B cell (primary cell): Measurements from ENCODE around the gene CXXC5. TPM values are rescaled to one million over a fixed set of nuclear protein-coding genes. Genes with fewer than 3 reads are reported as not detected.

ENCODE experiments used
- ATAC-seq: fragments of 200-7000 bp; cut with Tn5 transposase; one replicate; pipeline ENCODE4 v1.10.0; 2021; ENCODE audit warnings: low read depth, mild to moderate bottlenecking, moderate number of reproducible peaks, moderate library complexity
- CTCF ChIA-PET: fragments of 350-600 bp; sonication (Branson Sonifier 250); formaldehyde crosslinking; loops from one replicate; lab custom pipeline; 2021; ENCODE audit warnings: antibody characterized with exemption, inconsistent platforms; lab: Charles Lee
- POLR2A ChIA-PET: fragments of 350-600 bp; sonication (Branson Sonifier 250); formaldehyde crosslinking; loops from one replicate; lab custom pipeline; 2021; ENCODE audit warnings: antibody characterized with exemption; lab: Charles Lee
- DNase-seq: peaks from one replicate; pipeline ENCODE4 v3.0.0; 2013
- H2AFZ ChIP-seq: 2 replicates; pipeline ENCODE4 v1.6.1; 2012; ENCODE audit warnings: mild to moderate bottlenecking, low read depth, low read length; ENCODE audit not compliant: insufficient read depth, poor library complexity, severe bottlenecking
- H3K27ac ChIP-seq, 2 donors: 1 replicate in 1 of 2; 2 replicates in 1 of 2; pipeline ENCODE4 v1.5.1; 2012 to 2013; ENCODE audit warnings: low read length in 2 of 2, mild to moderate bottlenecking in 2 of 2, moderate library complexity in 1 of 2
- H3K27me3 ChIP-seq, 4 experiments: fragments of 200-600 bp in 1 of 4; sonication (generic) in 1 of 4; replicated peaks in 1 of 4; 1 replicate in 2 of 4; 2 replicates in 2 of 4; pipeline versions ENCODE4 v1.6.1 to v1.7.0; 2013 to 2016; ENCODE audit warnings: low read length in 3 of 4, mild to moderate bottlenecking in 2 of 4, mixed read lengths in 1 of 4, moderate library complexity in 1 of 4; ENCODE audit not compliant: insufficient read depth in 4 of 4, control insufficient read depth in 3 of 4; ENCODE audit errors: control extremely low read depth in 1 of 4
- H3K36me3 ChIP-seq, 2 experiments: replicated peaks in 1 of 2; 1 replicate in 1 of 2; 2 replicates in 1 of 2; pipeline versions ENCODE4 v1.6.1 to v1.7.1; 2013; ENCODE audit warnings: low read length in 1 of 2; ENCODE audit not compliant: insufficient read depth in 2 of 2, control insufficient read depth in 1 of 2; ENCODE audit errors: control extremely low read depth in 1 of 2, extremely low read depth in 1 of 2
- H3K4me1 ChIP-seq, 2 donors: fragments of 200-600 bp in 1 of 2; sonication (generic) in 1 of 2; 1 replicate in 1 of 2; 2 replicates in 1 of 2; pipeline versions ENCODE4 v1.5.1 to v1.6.1; 2013 to 2017; ENCODE audit warnings: low read length in 2 of 2; ENCODE audit not compliant: control insufficient read depth in 2 of 2, insufficient read depth in 2 of 2
- H3K4me2 ChIP-seq: replicated peaks from 2 replicates; pipeline ENCODE3; 2012; ENCODE audit warnings: mild to moderate bottlenecking, low read depth, low read length; ENCODE audit not compliant: poor library complexity, severe bottlenecking
- H3K4me3 ChIP-seq, 5 experiments: fragments of 200-600 bp in 1 of 5; sonication (generic) in 1 of 5; 1 replicate in 3 of 5; 2 replicates in 2 of 5; pipeline versions ENCODE4 v1.5.1 to v1.7.0; 2011 to 2016; ENCODE audit warnings: low read length in 4 of 5, mild to moderate bottlenecking in 4 of 5, low read depth in 2 of 5, control low read depth in 1 of 5, moderate library complexity in 1 of 5; ENCODE audit not compliant: insufficient read depth in 1 of 5; ENCODE audit errors: control extremely low read depth in 1 of 5, extremely low read depth in 1 of 5
- H3K79me2 ChIP-seq: fragments of 200-600 bp; sonication (generic); one replicate; pipeline ENCODE4 v1.6.0; 2016; ENCODE audit warnings: low read length; ENCODE audit not compliant: control insufficient read depth, insufficient read depth
- H3K9ac ChIP-seq: fragments of 200-600 bp; sonication (generic); 2 replicates; pipeline ENCODE4 v1.6.1; 2017; ENCODE audit warnings: mild to moderate bottlenecking, low read length, moderate library complexity
- H3K9me3 ChIP-seq, 3 donors: one replicate each; pipeline versions ENCODE4 v1.6.1 to v1.7.1; 2013; ENCODE audit warnings: low read length in 2 of 3; ENCODE audit not compliant: control insufficient read depth in 2 of 3, insufficient read depth in 1 of 3; ENCODE audit errors: control extremely low read depth in 1 of 3
- H4K20me1 ChIP-seq: 2 replicates; pipeline ENCODE4 v1.6.0; 2012; ENCODE audit warnings: mild to moderate bottlenecking, low read length; ENCODE audit not compliant: insufficient read depth, control insufficient read depth, poor library complexity, severe bottlenecking
- H3K27ac Mint-ChIP-seq: one replicate; pipeline ENCODE4 v1.8.0; 2021; ENCODE audit warnings: mixed read lengths
- H3K27me3 Mint-ChIP-seq: one replicate; pipeline ENCODE4 v1.8.0; 2021; ENCODE audit warnings: mixed read lengths
- H3K4me1 Mint-ChIP-seq: one replicate; pipeline ENCODE4 v1.8.0; 2021; ENCODE audit warnings: mixed read lengths
- H3K4me3 Mint-ChIP-seq: one replicate; pipeline ENCODE4 v1.8.0; 2021; ENCODE audit warnings: mixed read lengths
- H3K9me3 Mint-ChIP-seq: one replicate; pipeline ENCODE4 v1.8.0; 2022; ENCODE audit warnings: mixed read lengths; ENCODE audit not compliant: insufficient read depth
- CTCF ChIP-seq: fragments of 200-600 bp; IDR thresholded peaks from one replicate; pipeline ENCODE4 v1.8.0; 2022; ENCODE audit warnings: antibody characterized with exemption, mild to moderate bottlenecking
- EZH2 ChIP-seq: IDR thresholded peaks from 2 replicates; pipeline ENCODE4 v1.6.1; 2012; ENCODE audit warnings: borderline replicate concordance, low read depth, mild to moderate bottlenecking, moderate library complexity, low read length; ENCODE audit not compliant: insufficient read depth, poor library complexity, severe bottlenecking
- WGBS: methylation state at CpG from one replicate; pipeline ENCODE4 v1.1.5; 2013; ENCODE audit warnings: missing lambda C conversion rate; ENCODE audit not compliant: insufficient coverage; 5-methylcytosine and 5-hydroxymethylcytosine counted together
- intact Hi-C: fragments of 100-400 bp; cut with micrococcal nuclease; formaldehyde crosslinking; loops from one replicate; pipeline ENCODE4 v1.10.0; 2022
- polyA plus RNA-seq: library from polyadenylated mRNA; depleted of rRNA; stranded (reverse); fragments of >200 nt; gene quantifications from 2 replicates; pipeline ENCODE4 v1.2.3, GENCODE V29; 2012
- total RNA-seq, 2 donors: library from RNA; stranded (reverse); fragments of 120-200 nt in 1 of 2; gene quantifications; 1 replicate in 1 of 2; 2 replicates in 1 of 2; pipeline versions ENCODE4 v1.2.3 to v1.2.4, GENCODE V29; 2013 to 2022

The CXXC5 gene
- total and polyA plus RNA-seq, 2 donors (not counting 1 experiment from before 2014, with no cell fraction given), result 126 to 143 TPM

GRCh38 chr5:139684881-139685749 is 37.0 kb downstream of the CXXC5 start:
- Mint-ChIP-seq H3K9me3 (no peaks in the 10 kb centered on the region), H3K27me3 (no peaks in the 10 kb centered on the region), H3K4me1 (peaks cover 66% of the 10 kb centered on the region), H3K27ac (peak overlapping the region; percentile 83), H3K4me3 (no peak overlapping the region)
- peaks cover 58 to 65% of the 10 kb centered on the region in 2 donors for H3K4me1 ChIP-seq
- no peaks in the 10 kb centered on the region for H3K27me3 ChIP-seq
- 74% methylated on average over 15 of the region's 19 CpGs for WGBS
- H3K27ac ChIP-seq, result peak overlapping the region in 1 of 2 donors; percentile 51
- ChIA-PET CTCF (interaction anchor here (0.6 to 14.0 kb wide), 14 partner anchors 12 to 135 kb away, joined by 3 to 502 read pairs (median 4); no protein-coding TSS in a partner anchor), POLR2A (interaction anchor here (0.5 to 2.1 kb wide), 8 partner anchors 12 to 51 kb away, joined by 3 to 7 read pairs (median 4); partner anchors contain the start of gene CXXC5)
- H3K36me3 ChIP-seq, result peaks cover 0 to 67% of the 10 kb centered on the region in 2 experiments
- H3K4me2 ChIP-seq, result peak overlapping the region; percentile 16
- peaks cover 0 to 4% (median 0%) of the 10 kb centered on the region in 3 donors for H3K9me3 ChIP-seq
- H3K9ac ChIP-seq, result no peak overlapping the region
- peaks cover 38% of the 10 kb centered on the region for H3K79me2 ChIP-seq
- H4K20me1 ChIP-seq, result peaks cover 90% of the 10 kb centered on the region
- no peak overlapping the region for H3K4me3 ChIP-seq
- ATAC-seq, result no peak
- no peak for DNase-seq
- TF ChIP-seq CTCF, result no peak
- TF ChIP-seq EZH2, result no peak
- intact Hi-C loops, result no loop called here
- no peak overlapping the region for H2AFZ ChIP-seq
